Measurements from ENCODE around the gene POLDIP2. TPM values are rescaled to one million over a fixed set of nuclear protein-coding genes. Genes with fewer than 3 reads are reported as not detected.
A peak's percentile ranks its signal among the peaks of the same experiment; 100 is the strongest.

The POLDIP2 gene
- total and polyA plus RNA-seq, 2 of the 13 experiments (the other 11 are each of a cell fraction or from before 2014, with no cell fraction given): 85.9 to 114 TPM

GRCh38 chr17:28370035-28370743, 12.9 kb upstream of the POLDIP2 start, which contains the start of gene VTN (continued):
- TF ChIP-seq, protein P1, sequence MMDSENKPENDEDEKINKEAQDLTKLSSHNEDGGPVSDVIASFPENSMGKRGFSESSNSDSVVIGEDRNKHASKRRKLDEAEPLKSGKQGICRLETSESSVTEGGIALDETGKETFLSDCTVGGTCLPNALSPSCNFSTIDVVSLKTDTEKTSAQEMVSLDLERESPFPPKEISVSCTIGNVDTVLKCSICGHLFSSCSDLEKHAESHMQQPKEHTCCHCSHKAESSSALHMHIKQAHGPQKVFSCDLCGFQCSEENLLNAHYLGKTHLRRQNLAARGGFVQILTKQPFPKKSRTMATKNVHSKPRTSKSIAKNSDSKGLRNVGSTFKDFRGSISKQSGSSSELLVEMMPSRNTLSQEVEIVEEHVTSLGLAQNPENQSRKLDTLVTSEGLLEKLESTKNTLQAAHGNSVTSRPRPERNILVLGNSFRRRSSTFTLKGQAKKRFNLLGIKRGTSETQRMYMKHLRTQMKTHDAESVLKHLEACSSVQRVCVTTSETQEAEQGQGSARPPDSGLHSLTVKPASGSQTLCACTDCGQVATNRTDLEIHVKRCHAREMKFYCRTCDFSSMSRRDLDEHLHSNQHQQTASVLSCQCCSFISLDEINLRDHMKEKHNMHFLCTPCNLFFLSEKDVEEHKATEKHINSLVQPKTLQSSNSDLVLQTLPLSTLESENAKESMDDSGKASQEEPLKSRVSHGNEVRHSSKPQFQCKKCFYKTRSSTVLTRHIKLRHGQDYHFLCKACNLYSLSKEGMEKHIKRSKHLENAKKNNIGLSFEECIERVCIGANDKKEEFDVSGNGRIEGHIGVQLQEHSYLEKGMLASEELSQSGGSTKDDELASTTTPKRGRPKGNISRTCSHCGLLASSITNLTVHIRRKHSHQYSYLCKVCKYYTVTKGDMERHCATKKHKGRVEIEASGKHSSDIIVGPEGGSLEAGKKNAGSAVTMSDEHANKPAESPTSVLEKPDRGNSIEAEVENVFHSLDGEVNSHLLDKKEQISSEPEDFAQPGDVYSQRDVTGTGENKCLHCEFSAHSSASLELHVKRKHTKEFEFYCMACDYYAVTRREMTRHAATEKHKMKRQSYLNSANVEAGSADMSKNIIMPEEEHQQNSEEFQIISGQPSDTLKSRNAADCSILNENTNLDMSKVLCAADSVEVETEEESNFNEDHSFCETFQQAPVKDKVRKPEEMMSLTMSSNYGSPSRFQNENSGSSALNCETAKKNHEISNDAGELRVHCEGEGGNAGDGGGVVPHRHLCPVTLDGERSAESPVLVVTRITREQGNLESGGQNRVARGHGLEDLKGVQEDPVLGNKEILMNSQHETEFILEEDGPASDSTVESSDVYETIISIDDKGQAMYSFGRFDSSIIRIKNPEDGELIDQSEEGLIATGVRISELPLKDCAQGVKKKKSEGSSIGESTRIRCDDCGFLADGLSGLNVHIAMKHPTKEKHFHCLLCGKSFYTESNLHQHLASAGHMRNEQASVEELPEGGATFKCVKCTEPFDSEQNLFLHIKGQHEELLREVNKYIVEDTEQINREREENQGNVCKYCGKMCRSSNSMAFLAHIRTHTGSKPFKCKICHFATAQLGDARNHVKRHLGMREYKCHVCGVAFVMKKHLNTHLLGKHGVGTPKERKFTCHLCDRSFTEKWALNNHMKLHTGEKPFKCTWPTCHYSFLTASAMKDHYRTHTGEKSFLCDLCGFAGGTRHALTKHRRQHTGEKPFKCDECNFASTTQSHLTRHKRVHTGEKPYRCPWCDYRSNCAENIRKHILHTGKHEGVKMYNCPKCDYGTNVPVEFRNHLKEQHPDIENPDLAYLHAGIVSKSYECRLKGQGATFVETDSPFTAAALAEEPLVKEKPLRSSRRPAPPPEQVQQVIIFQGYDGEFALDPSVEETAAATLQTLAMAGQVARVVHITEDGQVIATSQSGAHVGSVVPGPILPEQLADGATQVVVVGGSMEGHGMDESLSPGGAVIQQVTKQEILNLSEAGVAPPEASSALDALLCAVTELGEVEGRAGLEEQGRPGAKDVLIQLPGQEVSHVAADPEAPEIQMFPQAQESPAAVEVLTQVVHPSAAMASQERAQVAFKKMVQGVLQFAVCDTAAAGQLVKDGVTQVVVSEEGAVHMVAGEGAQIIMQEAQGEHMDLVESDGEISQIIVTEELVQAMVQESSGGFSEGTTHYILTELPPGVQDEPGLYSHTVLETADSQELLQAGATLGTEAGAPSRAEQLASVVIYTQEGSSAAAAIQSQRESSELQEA (CRISPR knock-in tag; IDR thresholded peaks at IDR 0.05; ENCODE audit: not compliant biosample characterization): no peak
- TF ChIP-seq SETDB1 (CRISPR knock-in tag; IDR thresholded peaks at IDR 0.05; ENCODE audit: borderline replicate concordance): no peak
- no peak for TF ChIP-seq ZBTB42 (CRISPR knock-in tag; IDR thresholded peaks at IDR 0.05)
- peak; percentile 97 for TF ChIP-seq ASH2L (IDR thresholded peaks at IDR 0.05; ENCODE audit: insufficient read length, low read depth, low read length)
- peak; percentile 97 to 98 for TF ChIP-seq NR2F1 (CRISPR knock-in tag; IDR thresholded peaks at IDR 0.05)
- no peak for TF ChIP-seq PAWR (CRISPR knock-in tag; IDR thresholded peaks at IDR 0.05; ENCODE audit: borderline replicate concordance)
- TF ChIP-seq ZKSCAN5 (CRISPR knock-in tag; IDR thresholded peaks at IDR 0.05): no peak
- peak; percentile 90 for TF ChIP-seq HNRNPL (IDR thresholded peaks at IDR 0.05; ENCODE audit: low read depth, low read length)
- peak; percentile 71; the same call in 1 of the 2 replicates for TF ChIP-seq ZBTB26 (CRISPR knock-in tag; IDR thresholded peaks at IDR 0.05; ENCODE audit: borderline replicate concordance)
- no peak for TF ChIP-seq PAF1 (CRISPR knock-in tag; IDR thresholded peaks at IDR 0.05)
- TF ChIP-seq, protein P2, sequence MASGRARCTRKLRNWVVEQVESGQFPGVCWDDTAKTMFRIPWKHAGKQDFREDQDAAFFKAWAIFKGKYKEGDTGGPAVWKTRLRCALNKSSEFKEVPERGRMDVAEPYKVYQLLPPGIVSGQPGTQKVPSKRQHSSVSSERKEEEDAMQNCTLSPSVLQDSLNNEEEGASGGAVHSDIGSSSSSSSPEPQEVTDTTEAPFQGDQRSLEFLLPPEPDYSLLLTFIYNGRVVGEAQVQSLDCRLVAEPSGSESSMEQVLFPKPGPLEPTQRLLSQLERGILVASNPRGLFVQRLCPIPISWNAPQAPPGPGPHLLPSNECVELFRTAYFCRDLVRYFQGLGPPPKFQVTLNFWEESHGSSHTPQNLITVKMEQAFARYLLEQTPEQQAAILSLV (CRISPR knock-in tag; IDR thresholded peaks at IDR 0.05; ENCODE audit: borderline replicate concordance): peak; percentile 39; the same call in 1 of the 2 replicates
- TF ChIP-seq KLF11 (CRISPR knock-in tag; IDR thresholded peaks at IDR 0.05): no peak
- no peak for TF ChIP-seq U2AF2 (IDR thresholded peaks at IDR 0.05; ENCODE audit: low read depth, low read length)
- TF ChIP-seq, protein P3, sequence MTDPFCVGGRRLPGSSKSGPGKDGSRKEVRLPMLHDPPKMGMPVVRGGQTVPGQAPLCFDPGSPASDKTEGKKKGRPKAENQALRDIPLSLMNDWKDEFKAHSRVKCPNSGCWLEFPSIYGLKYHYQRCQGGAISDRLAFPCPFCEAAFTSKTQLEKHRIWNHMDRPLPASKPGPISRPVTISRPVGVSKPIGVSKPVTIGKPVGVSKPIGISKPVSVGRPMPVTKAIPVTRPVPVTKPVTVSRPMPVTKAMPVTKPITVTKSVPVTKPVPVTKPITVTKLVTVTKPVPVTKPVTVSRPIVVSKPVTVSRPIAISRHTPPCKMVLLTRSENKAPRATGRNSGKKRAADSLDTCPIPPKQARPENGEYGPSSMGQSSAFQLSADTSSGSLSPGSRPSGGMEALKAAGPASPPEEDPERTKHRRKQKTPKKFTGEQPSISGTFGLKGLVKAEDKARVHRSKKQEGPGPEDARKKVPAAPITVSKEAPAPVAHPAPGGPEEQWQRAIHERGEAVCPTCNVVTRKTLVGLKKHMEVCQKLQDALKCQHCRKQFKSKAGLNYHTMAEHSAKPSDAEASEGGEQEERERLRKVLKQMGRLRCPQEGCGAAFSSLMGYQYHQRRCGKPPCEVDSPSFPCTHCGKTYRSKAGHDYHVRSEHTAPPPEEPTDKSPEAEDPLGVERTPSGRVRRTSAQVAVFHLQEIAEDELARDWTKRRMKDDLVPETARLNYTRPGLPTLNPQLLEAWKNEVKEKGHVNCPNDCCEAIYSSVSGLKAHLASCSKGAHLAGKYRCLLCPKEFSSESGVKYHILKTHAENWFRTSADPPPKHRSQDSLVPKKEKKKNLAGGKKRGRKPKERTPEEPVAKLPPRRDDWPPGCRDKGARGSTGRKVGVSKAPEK (CRISPR knock-in tag; IDR thresholded peaks at IDR 0.05; ENCODE audit: borderline replicate concordance): peak; percentile 61
- TF ChIP-seq SP4 (CRISPR knock-in tag; IDR thresholded peaks at IDR 0.05): no peak
